Upper lobe of left lung (tissue), 6 donors: ENCODE measurements around the gene C4orf50. TPM values are rescaled to one million over a fixed set of nuclear protein-coding genes. Genes with fewer than 3 reads are reported as not detected.

Experiments
- ATAC-seq, 2 donors: fragments of 200-7000 bp; cut with Tn5 transposase; one replicate each; pipeline ENCODE4 v1.9.1; 2022; ENCODE audit warnings: mild to moderate bottlenecking in 2 of 2, moderate library complexity in 2 of 2; ENCODE audit not compliant: low FRiP score in 2 of 2
- DNase-seq, 2 donors: peaks; one replicate each; pipeline ENCODE4 v3.0.0-alpha.2; 2019 to 2020
- H3K27ac ChIP-seq, 4 donors: fragments of 200-600 bp; sonication (generic); one replicate each; pipeline ENCODE4 v1.5.1; 2016 to 2019
- H3K27me3 ChIP-seq, 4 donors: fragments of 200-600 bp; sonication (generic); one replicate each; pipeline ENCODE4 v1.5.1; 2017 to 2019
- H3K36me3 ChIP-seq, 4 donors: fragments of 200-600 bp; sonication (generic); one replicate each; pipeline ENCODE4 v1.5.1; 2016 to 2019
- H3K4me1 ChIP-seq, 4 donors: fragments of 200-600 bp; sonication (generic); one replicate each; pipeline ENCODE4 v1.5.1; 2018 to 2019
- H3K4me3 ChIP-seq, 4 donors: fragments of 200-600 bp; sonication (generic); one replicate each; pipeline ENCODE4 v1.5.1; 2017 to 2019; ENCODE audit warnings: mild to moderate bottlenecking in 2 of 4, moderate library complexity in 1 of 4
- H3K9me3 ChIP-seq, 4 donors: fragments of 200-600 bp; sonication (generic); one replicate each; pipeline ENCODE4 v1.5.1; 2018 to 2019
- CTCF ChIP-seq, 6 experiments: fragments of 450-650 bp in 4 of 6; fragments of 200-600 bp in 2 of 6; sonication (generic) in 2 of 6; IDR thresholded peaks; one replicate each; pipeline ENCODE4 v1.5.1; 2016 to 2019; ENCODE audit warnings: antibody characterized with exemption in 6 of 6
- EP300 ChIP-seq, 4 donors: sonication (generic); formaldehyde crosslinking; IDR thresholded peaks; one replicate each; pipeline ENCODE4 v1.5.1; 2017; ENCODE audit warnings: antibody characterized with exemption in 4 of 4, control low read depth in 2 of 4
- POLR2A ChIP-seq, 4 donors: fragments of 450-650 bp; IDR thresholded peaks; one replicate each; pipeline ENCODE4 v1.5.1; 2016 to 2017; ENCODE audit warnings: antibody characterized with exemption in 4 of 4, mild to moderate bottlenecking in 2 of 4
- POLR2AphosphoS5 ChIP-seq, 2 donors: sonication (generic); formaldehyde crosslinking; IDR thresholded peaks; one replicate each; pipeline ENCODE4 v1.5.1; 2017; ENCODE audit warnings: antibody characterized with exemption in 2 of 2
- WGBS, 2 donors: methylation state at CpG; one replicate each; pipeline ENCODE4 v1.1.5; 2017 to 2018; 5-methylcytosine and 5-hydroxymethylcytosine counted together
- total RNA-seq, 6 donors: library from RNA; depleted of rRNA in 4 of 6; stranded (reverse); fragments of >200 nt in 4 of 6; gene quantifications; one replicate each; pipeline versions ENCODE4 v1.1.0 to v1.2.1, GENCODE V29; 2016 to 2021
- donor health status: DM: no; HTN: no; CAD: no; lungs with moderate emphysema.
- donor health status: DM: no; HTN: yes; CAD: no; lungs with severe emphysema.

C4orf50 gene
- total RNA-seq, 6 donors from 2014 or later: 0.03 to 1.3 (median 0.65) TPM

- Histone ChIP-seq H3K27ac (no peak overlapping the region), H3K9me3 (no peaks in the 10 kb centered on the region), H3K4me1 (no peaks in the 10 kb centered on the region), H3K4me3 (no peak overlapping the region), H3K36me3 (no peaks in the 10 kb centered on the region), H3K27me3 (no peaks in the 10 kb centered on the region)
- TF ChIP-seq POLR2A (IDR thresholded peaks at IDR 0.05): no peak
- TF ChIP-seq EP300 (IDR thresholded peaks at IDR 0.05): no peak
- DNase-seq: no peak
- ATAC-seq: no peak
- 57 to 70% methylated on average over 6 to 9 of the region's 9 CpGs for WGBS, 2 donors
Observed at GRCh38 chr4:6044276-6044675, 26.0 kb upstream of the C4orf50 start.

GRCh38 chr4:6043843-6044242 lies 25.6 kb upstream of the C4orf50 start:
- no peaks in the 10 kb centered on the region for H3K9me3 ChIP-seq
- no peak for ATAC-seq
- WGBS, 2 donors: 68 to 74% methylated on average over 7 of the region's 7 CpGs
- H3K4me3 ChIP-seq: no peak overlapping the region
- H3K36me3 ChIP-seq: no peaks in the 10 kb centered on the region
- TF ChIP-seq CTCF (IDR thresholded peaks at IDR 0.05) (no peak), EP300 (IDR thresholded peaks at IDR 0.05) (no peak), POLR2A (IDR thresholded peaks at IDR 0.05) (no peak), POLR2AphosphoS5 (IDR thresholded peaks at IDR 0.05) (no peak)
- H3K27me3 ChIP-seq: no peaks in the 10 kb centered on the region
- no peak overlapping the region for H3K27ac ChIP-seq
- H3K4me1 ChIP-seq: no peaks in the 10 kb centered on the region
- no peak for DNase-seq

- Histone ChIP-seq H3K4me1 (no peaks in the 10 kb centered on the region), H3K9me3 (no peaks in the 10 kb centered on the region), H3K36me3 (no peaks in the 10 kb centered on the region), H3K27me3 (no peaks in the 10 kb centered on the region), H3K27ac (no peak overlapping the region), H3K4me3 (no peak overlapping the region)
- ATAC-seq (no peak), DNase-seq (no peak)
- no peak for TF ChIP-seq EP300 (IDR thresholded peaks at IDR 0.05)
- no peak for TF ChIP-seq POLR2A (IDR thresholded peaks at IDR 0.05)
- no peak for TF ChIP-seq CTCF (IDR thresholded peaks at IDR 0.05)
- no peak for TF ChIP-seq POLR2AphosphoS5 (IDR thresholded peaks at IDR 0.05)
- WGBS, 2 donors: 77 to 78% methylated on average over 13 of the region's 13 CpGs
Observed at GRCh38 chr4:6043188-6043587, 25.0 kb upstream of the C4orf50 start.

GRCh38 chr4:6042293-6043063 lies 24.2 kb upstream of the C4orf50 start:
- TF ChIP-seq POLR2A (IDR thresholded peaks at IDR 0.05) (no peak), EP300 (IDR thresholded peaks at IDR 0.05) (no peak), CTCF (IDR thresholded peaks at IDR 0.05) (no peak), POLR2AphosphoS5 (IDR thresholded peaks at IDR 0.05) (no peak)
- Histone ChIP-seq H3K27me3 (no peaks in the 10 kb centered on the region), H3K36me3 (no peaks in the 10 kb centered on the region), H3K9me3 (no peaks in the 10 kb centered on the region), H3K4me3 (no peak overlapping the region), H3K27ac (no peak overlapping the region), H3K4me1 (no peaks in the 10 kb centered on the region)
- ATAC-seq (no peak), DNase-seq (no peak)
- WGBS, 2 donors: 79 to 80% methylated on average over 21 of the region's 21 CpGs

GRCh38 chr4:6041800-6042199 lies 23.6 kb upstream of the C4orf50 start:
- no peaks in the 10 kb centered on the region for H3K36me3 ChIP-seq
- TF ChIP-seq CTCF (IDR thresholded peaks at IDR 0.05) (no peak), POLR2AphosphoS5 (IDR thresholded peaks at IDR 0.05) (no peak), POLR2A (IDR thresholded peaks at IDR 0.05) (no peak), EP300 (IDR thresholded peaks at IDR 0.05) (no peak)
- H3K27me3 ChIP-seq: no peaks in the 10 kb centered on the region
- no peak for ATAC-seq
- no peak for DNase-seq
- H3K4me1 ChIP-seq: no peaks in the 10 kb centered on the region
- H3K4me3 ChIP-seq: no peak overlapping the region
- 73 to 82% methylated on average over 5 of the region's 5 CpGs for WGBS, 2 donors
- no peak overlapping the region for H3K27ac ChIP-seq
- no peaks in the 10 kb centered on the region for H3K9me3 ChIP-seq
